NCI-H146 treated with DMSO at 0.1 percent for 48 hours (cell line): ENCODE results near the gene TKFC.

Experiments
- DNase-seq: peaks from one replicate; lab custom pipeline; 2025; ENCODE audit not compliant: unreplicated experiment; lab: John Stamatoyannopoulos, UW

Gene TKFC

GRCh38 chr11:61343792-61344745 lies 11.0 kb downstream of the TKFC start:
- DNase-seq, result no peak

- DNase-seq, result no peak
Measured at GRCh38 chr11:61345170-61345610, 12.2 kb downstream of the TKFC start.

- no peak for DNase-seq
Measured at GRCh38 chr11:61345954-61346843, 13.2 kb downstream of the TKFC start.

GRCh38 chr11:61347916-61348461 lies 15.0 kb downstream of the TKFC start:
- no peak for DNase-seq

GRCh38 chr11:61349189-61349751 lies 16.2 kb downstream of the TKFC start:
- no peak for DNase-seq

- DNase-seq, result no peak
Measured at GRCh38 chr11:61349916-61350315, 16.9 kb downstream of the TKFC start.

GRCh38 chr11:61350336-61350735 lies 17.3 kb downstream of the TKFC start:
- no peak for DNase-seq

- DNase-seq, result no peak
Measured at GRCh38 chr11:61350803-61351202, 17.8 kb downstream of the TKFC start.

GRCh38 chr11:61352038-61352437 lies 19.0 kb downstream of the TKFC start:
- DNase-seq, result no peak

GRCh38 chr11:61353131-61354067 lies 20.4 kb downstream of the TKFC start:
- no peak for DNase-seq

GRCh38 chr11:61354208-61354607 lies 21.2 kb downstream of the TKFC start:
- no peak for DNase-seq

GRCh38 chr11:61356706-61357105 lies 23.7 kb downstream of the TKFC start:
- no peak for DNase-seq

- DNase-seq, result no peak
Measured at GRCh38 chr11:61357233-61357893, 24.3 kb downstream of the TKFC start.

GRCh38 chr11:61357894-61358239 lies 24.8 kb downstream of the TKFC start:
- no peak for DNase-seq

GRCh38 chr11:61358566-61358965 lies 25.5 kb downstream of the TKFC start:
- no peak for DNase-seq

- DNase-seq, result no peak
Measured at GRCh38 chr11:61359516-61359915, 26.5 kb downstream of the TKFC start.

- DNase-seq, result no peak
Measured at GRCh38 chr11:61361237-61361740, 28.3 kb downstream of the TKFC start.

GRCh38 chr11:61361741-61362541 lies 28.9 kb downstream of the TKFC start, which contains the start of the genes CYB561A3 and TMEM138:
Gene CYB561A3 (minus strand): TSS chr11:61361882. CDS start chr11:61356713, 5,169 bp downstream.
Gene TMEM138 (plus strand): TSS chr11:61362374. CDS start chr11:61364391, 2,017 bp downstream.
- DNase-seq, result peak; percentile 91
